Stimulated activated CD4-positive, alpha-beta T cell treated with anti-CD3 and anti-CD28 coated beads, Interleukin-4, amount 100 ng/mL, for 1 hour (primary cell): ENCODE data around the gene PCP2.
"Not testable (repeated sequence)": the region's sequence is repeated elsewhere in the genome, so short reads cannot be mapped to it uniquely, and the experiment has no call there.

Source experiments
- DNase-seq: peaks from one replicate; pipeline ENCODE4 v3.0.0-alpha.2; 2020

Gene PCP2

DNA sequence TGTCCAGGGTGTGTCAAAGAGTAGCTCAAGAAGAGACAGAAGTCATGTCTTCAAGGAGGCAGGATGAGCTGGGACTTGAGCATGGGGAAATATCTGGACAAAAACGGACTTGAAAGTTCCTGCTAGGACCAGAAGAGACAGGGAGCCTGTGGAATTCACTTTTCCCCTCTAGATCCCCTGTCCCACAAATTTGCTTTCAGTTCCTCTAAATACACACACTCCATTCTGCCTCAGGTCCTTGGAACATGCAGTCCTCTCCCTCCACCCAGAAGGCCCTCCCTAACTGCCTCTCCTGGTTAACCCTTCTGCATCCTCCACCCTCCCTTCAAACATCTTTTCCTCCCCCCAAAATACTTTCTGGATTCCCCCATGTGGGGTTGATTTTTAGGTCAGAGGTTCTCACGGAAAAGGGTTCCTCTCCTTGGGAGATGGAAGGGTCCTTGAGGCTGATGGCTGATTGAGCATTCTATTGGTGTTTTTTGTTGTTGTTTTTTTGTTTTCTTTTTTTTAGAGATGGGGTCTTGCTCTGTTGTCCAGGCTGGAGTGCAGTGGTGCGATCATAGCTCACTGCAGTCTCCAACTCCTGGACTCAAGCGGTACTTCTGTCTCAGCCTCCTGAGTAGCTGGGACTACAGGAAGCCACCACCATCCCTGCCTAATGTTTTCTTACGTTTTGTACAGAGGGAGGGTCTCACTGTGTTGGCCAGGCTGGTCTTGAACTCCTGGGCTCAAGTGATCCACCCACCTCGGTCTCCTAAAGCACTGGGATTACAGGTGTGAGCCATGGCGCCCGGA lies 28.4 kb upstream of the PCP2 start:
- no peak for DNase-seq

DNA sequence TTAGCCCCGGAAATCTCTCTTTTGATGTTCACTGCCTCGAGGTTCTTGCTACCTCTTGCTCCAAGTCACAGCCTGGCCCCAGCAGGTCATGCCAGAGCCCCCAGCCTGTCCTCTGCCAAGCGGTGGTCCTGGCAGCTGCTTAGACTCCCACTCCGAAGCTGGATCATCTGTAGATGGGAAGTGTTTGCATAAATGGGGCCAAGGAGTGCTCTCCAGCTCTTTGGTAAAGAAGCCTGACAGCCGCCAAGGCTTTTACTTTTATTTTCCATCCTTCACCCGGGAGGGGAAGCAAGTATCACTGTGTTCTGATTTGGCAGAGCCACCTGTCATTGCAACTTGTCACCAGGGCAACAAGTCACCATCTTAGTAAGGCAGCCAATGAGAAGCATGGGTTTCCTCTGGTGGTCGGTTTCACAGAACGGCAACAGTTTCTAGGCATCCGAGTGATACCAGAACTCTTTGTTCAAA lies 24.7 kb upstream of the PCP2 start:
- DNase-seq: no peak

DNA sequence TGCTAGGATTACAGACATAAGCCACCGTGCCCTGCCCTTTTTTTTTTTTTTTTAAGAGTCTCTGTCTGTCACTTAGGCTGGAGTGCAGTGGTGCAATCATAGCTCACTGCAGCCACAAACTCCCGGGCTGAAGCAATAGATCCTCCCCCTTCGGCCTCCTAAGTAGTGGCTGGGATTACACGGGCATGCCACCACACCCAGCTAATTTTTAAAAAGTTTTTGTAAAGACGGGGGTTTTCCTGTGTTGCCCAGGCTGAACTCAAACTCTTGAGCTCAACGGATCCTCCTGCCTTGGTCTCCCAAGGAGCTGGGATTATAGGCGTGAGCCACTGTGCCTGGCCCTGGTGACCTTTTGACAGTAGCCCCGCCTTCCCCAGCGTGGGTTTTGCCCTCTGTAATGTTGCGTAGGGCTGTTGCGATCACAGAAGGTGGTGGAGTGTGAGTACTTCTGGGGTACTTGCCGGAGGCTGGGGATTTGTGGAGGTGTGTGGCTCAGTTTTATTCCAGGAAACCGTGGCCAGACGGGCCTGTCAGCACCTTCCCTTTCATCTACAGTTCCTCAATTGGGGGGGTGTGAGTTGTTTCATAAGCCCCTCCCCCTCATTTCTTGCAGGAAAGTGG lies 23.7 kb upstream of the PCP2 start:
- DNase-seq: no peak

DNA sequence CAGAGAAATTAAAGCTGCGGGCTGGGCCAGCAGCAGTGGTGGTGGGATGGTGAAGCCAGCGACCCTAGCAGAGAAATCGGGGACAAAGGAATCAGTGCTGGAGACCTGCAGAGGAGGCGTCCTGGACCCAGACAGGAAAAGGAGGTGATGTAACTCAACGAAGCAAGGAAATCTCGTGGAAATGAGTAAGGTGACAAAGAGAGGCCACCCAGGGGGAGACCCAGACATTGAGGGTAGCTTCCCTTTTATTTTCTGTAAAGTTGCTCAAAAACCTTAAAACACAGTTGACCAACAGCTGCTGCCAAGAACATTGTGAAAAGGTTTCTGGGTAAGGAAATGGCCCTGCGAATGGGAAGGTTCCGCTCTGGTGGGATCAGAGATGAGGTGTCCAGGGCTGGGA lies 22.1 kb upstream of the PCP2 start:
- no peak for DNase-seq

DNA sequence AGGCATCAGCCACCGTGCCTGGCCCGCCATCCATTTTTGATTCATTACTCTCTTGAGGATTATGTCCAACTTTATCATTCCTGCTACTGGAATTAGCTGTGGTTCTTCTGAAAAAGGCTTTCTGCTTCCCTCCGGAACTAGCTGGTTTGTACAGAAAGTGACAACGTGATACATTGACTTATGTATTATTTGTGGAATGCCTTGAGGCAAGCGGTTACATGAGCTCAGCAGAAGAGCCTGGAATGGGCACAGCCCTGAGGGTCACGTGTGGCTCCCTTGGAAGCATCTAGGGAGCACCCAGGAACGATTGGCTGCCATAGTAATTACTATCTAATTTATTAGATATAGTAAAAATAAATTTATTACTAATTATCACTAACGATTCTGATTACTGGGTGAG lies 20.9 kb upstream of the PCP2 start:
- no peak for DNase-seq

DNA sequence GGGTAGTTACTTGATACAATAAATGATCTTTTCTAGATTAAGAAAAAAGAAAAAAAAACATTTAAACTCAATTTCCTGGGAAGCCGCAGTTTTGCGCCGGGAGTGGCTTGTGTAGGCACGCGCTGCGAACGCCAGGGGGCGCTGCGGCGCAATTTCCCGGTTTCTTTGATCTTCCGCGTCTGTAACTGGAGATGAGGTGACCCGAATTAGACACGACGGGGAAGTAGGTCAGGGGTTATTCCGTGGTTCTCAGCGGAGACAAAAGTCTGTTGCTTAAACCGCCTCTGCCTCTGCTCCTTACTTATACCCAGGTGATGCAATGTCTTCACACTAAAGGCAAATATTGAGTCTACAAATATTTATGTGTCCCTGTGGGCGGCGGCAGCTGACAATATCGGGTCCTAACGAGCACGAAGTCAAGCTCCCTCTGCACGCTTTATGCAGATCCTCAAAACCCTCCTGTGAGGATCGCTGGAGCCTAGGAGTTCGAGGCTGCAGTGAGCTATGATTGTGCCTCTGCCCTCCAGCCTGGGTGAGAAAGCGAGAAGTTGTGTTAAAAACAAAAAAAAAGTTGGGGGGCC lies 18.6 kb upstream of the PCP2 start:
- peak; percentile 85 for DNase-seq

DNA sequence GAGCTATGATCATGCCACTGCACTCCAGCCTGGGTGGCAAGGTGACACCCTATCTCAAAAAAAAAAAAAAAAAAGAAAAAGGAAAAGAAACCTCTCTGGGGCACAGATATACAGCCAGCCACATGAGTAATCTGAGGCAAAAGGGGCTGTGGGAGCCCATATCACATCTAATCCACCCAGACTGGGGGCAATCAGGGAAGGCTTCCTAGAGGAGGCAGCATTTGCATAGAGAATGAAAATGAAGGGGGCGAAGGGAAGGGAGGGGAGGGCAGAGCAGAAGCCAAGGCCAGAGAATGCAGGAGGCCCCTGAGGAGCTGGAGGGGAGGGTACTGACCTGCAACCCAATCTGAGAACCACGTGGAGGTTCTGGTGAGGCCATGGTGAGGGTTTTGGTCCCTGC lies 16.6 kb upstream of the PCP2 start:
- no peak for DNase-seq

DNA sequence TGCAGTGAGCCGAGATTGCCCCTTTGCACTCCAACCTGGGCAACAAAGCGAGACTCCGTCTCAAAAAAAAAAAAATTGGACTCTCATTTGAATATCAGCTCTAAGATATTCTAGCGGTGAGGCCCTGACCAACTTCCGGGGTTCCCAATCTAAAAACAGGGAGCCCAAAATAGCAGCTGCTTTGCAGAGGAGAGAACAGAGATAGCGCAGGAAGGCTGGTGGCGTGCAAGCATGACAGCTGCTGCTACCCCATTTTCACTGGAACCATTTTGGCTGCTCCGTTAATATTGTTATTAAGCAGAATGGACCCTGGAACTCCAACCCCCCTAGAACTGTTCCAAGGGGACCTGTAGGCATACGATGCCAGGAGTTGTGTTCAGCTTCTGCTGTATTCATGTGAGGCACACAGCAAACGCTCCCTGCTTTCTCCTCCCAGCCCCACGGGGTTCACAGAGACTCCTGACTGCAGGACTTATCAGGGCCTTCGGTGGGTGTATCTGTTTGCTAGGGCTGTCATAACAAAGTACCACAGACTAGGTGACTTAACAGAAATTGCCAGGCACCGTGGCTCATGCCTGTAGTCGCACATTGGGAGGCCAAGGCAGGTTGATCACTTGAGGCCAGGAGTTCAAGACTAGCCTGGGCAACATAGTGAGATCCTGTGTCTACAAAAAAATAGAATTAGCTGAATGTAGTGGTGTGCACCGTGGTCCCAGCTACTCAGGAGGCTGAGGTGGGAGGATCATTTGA lies 14.9 kb upstream of the PCP2 start:
- DNase-seq: no peak

DNA sequence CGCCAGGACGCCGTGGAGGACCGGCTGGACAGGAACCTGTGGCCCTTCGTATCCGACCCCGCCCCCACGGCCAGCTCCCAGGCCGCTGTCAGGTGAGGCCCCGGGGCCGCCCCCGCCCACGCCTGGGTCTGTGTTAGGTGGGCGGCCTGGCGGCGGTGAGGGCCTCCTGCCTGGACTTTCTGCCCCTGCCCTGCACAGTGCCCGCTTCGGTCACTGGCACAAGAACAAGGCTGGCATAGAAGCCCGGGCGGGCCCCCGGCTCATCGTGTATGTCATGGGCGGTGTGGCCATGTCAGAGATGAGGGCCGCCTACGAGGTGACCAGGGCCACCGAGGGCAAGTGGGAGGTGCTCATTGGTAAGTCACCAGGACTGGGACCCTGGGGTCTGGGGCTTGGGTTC lies 13.6 kb upstream of the PCP2 start:
- no peak for DNase-seq

DNA sequence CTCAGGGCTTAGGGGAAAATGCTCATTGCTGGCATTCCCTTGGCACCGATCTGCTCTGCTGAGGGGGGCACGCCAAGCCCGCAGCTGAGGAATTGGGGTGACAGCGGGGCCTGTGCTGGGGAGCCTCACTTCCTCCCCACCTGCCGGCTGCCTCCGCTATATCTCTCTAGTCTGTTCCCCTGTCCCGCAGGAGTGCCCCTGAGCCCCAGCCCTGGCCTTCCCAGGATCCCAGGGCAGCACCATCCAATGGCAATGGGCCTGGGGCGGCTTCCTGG lies 12.8 kb upstream of the PCP2 start:
- no peak for DNase-seq

DNA sequence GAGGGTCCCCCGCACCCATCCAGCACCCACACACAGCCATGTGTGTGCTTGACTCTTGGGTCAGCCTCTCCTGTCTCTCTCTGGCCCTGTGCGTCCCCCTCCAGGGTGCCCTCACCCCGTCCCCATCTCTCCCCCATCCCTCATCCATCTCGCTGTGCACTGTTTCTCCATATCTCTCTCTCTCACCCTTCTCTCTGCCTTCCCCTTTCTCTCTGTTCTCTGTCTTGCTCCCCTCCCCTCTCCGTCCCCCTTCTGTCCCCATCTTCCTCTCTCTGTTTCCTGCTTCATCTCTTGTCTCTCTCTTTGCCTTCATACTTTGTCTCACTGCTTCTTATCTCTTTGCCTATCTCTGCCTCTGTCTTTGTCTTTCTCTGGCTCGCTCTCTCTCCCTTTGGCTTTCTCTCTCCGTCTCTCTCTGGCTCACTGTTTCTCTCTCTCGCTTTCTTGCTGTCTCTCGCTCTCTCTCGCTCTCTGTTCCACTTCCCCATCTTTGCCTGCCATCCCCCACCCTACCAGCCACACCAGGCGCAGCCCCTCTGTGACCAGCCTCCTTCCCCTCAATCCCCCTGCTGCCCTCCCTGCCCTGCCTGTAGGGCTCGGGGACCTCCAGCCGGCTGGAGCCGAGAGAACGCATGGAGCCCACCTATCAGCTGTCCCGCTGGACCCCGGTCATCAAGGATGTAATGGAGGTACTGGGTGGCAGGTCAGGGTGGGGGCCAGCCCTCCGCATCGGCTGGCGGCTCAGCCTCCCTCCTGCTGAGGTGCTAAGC lies 12.3 kb upstream of the PCP2 start:
- DNase-seq: no peak

DNA sequence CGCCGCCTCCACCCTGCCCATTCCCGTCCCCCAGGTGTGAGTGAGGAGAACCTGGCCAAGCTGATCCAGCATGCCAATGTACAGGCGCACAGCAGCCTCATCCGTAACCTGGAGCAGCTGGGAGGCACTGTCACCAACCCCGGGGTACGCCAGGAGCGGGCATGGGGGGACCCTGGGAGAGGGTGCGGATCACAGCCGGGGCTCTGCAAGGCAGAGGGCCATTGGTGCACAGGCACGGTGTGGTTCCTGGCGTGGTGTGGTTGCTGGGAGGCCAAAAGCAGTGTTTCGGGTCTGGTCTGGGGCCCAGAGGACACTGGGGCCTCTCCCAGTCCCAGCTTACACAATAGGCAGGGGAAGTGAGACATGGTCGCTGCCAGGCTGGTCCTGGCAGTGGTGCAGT lies 11.6 kb upstream of the PCP2 start:
- DNase-seq: no peak

DNA sequence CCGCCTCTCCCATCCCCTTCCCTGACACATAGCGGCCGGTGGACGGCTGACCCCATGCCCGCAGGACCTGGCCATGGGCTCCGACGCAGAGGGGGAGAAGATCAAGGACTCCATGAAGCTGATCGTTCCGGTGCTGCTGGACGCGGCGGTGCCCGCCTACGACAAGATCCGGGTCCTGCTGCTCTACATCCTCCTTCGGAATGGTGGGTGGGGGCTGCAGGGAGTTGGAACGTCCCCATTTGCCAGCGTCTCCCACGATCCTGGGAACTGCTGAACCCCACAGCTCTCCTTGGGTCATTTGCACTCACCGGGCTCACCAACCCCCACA lies 11.0 kb upstream of the PCP2 start:
- DNase-seq: no peak

DNA sequence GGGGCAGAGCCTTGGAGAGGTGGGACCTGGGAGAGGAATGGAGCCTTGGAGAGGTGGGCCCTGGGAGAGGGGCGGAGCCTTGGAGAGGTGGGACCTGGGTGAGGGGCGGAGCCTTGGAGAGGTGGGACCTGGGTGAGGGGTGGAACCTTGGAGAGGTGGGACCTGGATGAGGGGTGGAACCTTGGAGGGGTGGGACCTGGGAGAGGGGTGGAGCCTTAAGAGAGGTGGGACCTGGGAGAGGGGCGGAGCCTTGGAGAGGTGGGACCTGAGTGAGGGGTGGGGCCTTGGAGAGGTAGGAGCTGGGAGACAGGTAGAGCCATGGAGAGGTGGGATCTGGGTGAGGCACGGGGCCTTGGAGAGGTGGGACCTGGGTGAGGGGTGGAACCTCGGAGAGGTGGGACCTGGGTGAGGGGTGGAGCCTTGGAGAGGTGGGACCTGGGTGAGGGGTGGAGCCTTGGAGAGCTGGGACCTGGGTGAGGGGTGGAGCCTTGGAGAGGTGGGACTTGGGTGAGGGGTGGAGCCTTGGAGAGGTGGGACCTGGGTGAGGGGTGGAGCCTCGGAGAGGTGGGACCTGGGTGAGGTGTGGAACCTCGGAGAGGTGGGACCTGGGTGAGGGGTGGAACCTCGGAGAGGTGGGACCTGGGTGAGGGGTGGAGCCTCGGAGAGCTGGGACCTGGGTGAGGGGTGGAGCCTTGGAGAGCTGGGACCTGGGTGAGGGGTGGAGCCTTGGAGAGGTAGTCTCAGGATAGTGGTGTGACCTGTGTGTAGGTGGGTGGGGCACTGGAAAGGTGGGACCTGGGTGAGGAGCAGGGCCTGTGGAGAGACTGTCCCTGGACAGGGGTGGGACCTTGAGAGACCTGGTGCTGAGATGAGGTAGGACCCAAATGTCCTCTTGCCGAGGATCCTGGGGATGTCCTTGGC lies 10.4 kb upstream of the PCP2 start:
- DNase-seq: not testable (repeated sequence)

DNA sequence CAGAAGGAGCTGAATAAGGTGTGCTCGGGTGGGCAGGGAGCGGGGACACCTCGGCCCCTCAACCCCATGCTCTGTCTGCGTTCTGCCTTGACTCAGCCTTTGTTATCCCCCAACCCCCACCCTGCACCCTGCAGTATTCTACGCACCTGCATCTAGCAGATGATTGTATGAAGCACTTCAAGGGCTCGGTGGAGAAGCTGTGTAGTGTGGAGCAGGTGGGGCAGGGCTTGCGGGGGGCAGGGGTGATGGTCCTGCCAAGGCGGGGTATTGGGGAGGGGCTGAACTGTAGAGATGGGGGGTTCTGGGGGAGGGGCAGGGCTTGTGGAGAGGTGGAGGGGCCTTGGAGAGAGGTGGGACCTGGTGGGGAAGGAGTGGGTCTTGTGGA lies 9.5 kb upstream of the PCP2 start:
- DNase-seq: no peak

DNA sequence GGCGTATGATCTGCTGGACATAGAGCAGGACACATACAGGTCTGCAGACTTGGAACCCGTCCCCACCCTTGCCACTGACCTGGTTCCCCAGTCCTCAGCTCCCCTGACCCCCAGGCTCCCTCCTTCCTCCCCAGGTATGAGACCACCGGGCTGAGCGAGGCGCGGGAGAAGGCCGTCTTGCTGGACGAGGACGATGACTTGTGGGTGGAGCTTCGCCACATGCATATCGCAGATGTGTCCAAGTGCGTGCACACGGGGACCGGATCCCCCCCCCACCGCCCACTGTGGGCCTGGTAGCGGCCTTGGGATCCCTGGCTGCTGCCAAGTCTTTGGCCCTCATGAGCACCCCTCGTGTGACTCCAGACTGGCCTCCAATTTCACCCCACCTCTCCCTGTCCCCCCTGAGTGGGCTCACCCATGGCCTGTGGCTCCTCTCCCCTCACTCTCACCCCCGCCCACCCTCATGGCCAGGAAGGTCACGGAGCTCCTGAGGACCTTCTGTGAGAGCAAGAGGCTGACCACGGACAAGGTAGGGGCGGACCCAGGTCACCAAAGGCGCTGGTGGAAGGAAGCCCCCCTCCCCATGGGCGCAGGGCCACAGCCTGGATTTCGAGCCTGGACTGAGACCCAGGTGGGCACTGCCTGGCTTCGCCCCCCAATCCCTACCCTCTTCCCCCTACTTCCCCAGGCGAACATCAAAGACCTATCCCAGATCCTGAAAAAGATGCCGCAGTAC lies 8.9 kb upstream of the PCP2 start:
- DNase-seq: no peak

DNA sequence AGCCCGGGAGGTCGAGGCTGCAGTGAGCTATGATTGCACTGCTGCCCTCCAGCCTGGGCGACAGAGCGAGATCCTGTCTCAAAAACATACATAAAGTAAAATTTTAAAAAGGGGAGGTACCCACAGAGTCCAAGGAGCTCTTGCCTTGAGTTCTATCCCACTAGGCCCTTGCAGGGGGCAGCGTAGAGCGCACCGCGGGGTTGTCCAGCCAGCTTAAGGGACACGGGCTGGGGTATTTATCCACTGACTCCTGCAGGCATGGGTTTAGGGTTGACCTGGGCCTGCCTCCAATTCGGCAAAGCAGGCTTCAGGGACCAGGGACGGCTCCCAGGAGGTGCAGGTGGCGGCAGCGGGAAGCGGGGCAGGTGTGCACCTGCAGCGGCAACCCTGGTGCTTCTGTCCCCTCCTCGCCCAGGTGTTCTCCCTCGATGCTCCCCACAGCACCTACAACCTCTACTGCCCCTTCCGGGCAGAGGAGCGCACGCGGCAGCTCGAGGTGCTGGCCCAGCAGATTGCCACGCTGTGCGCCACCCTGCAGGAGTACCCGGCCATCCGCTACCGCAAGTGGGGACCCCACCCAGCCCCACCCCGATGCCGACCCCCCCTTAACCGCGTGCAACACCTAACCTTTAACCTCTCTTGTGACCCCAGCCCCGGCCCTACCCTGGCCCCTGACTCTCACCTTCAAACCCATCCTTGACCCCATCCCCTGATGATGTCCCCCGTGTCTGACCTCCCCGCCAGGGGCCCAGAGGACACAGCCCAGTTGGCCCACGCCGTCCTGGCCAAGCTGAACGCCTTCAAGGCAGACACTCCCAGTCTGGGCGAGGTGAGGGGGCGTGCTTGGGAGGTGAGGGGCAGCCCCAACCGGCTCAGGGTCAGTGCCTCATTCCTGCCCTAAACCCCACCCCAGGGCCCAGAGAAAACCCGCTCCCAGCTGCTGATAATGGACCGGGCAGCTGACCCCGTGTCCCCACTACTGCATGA lies 8.1 kb upstream of the PCP2 start:
- DNase-seq: no peak

DNA sequence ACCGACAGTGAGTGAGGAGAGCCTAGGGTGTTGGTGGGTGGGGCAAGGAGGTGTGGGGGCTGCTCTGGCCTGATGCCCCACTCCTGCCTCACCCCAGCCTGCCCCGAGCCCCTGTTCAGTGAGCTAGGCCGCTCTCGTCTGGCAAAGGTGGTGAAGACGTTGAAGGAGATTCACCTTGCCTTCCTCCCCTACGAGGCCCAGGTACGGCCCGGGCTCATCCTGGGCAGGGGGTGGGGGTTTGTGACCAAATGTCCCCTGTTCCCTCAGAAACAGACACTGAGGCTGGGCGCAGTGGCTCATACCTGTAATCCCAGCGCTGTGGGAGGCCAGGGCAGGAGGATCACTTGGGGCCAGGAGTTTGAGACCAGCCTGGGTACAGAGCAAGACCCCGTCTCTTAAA lies 7.3 kb upstream of the PCP2 start:
- DNase-seq: no peak

DNA sequence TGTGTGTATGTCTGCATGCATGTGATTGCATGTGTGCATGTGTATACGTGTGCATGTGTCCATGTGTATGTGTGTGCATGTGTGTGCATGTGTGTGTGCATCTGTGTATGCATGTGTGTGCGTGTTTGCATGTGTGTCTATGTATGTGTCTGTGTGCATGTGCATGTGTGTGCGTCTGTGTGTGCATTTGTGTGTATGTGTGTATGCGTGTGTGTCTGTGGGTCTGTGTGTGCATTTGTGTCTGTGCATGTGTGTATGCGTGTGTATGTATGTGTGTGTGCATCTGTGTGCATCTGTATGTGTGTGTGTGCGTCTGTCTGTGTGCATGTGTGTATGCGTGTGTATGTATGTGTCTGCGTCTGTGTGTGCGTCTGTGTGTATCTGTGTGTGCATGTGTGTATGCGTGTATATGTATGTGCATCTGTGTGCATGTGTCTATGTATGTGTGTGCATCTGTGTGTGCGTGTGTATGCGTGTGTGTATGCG lies 6.4 kb upstream of the PCP2 start:
- no peak for DNase-seq
